H1 (cell line): Measurements from ENCODE around the gene KLHDC7B. TPM values are rescaled to one million over a fixed set of nuclear protein-coding genes. Genes with fewer than 3 reads are reported as not detected.

ENCODE experiments used
- CTCF ChIA-PET: fragments of 300-600 bp; sonication (Branson Sonifier 250); formaldehyde crosslinking; loops from one replicate; lab custom pipeline; 2021; ENCODE audit not compliant: partially characterized antibody; lab: Charles Lee
- POLR2A ChIA-PET: fragments of 300-600 bp; sonication (Branson Sonifier 250); formaldehyde crosslinking; loops from one replicate; lab custom pipeline; 2021; ENCODE audit warnings: inconsistent platforms; ENCODE audit not compliant: partially characterized antibody; lab: Charles Lee
- DNase-seq, 2 experiments: peaks; one replicate each; pipeline versions ENCODE4 v3.0.0 to v3.0.0-alpha.2; 2010 to 2022; ENCODE audit warnings: low spot score in 2 of 2, low read depth in 1 of 2, mixed read lengths in 1 of 2
- FAIRE-seq: peaks from 2 replicates; lab custom pipeline; 2011; peaks lifted over from hg19 to GRCh38; lab: Jason Lieb, UNC
- H2AFZ ChIP-seq: 2 replicates; pipeline ENCODE4 v1.8.1; 2012; ENCODE audit warnings: low read length, inconsistent platforms
- H2AK5ac ChIP-seq: 2 replicates; pipeline ENCODE4 v1.6.1; 2013; ENCODE audit warnings: low read depth, low read length
- H2BK120ac ChIP-seq: replicated peaks from 2 replicates; pipeline ENCODE3; 2013; ENCODE audit warnings: low read depth, low read length, inconsistent platforms
- H2BK12ac ChIP-seq: 2 replicates; pipeline ENCODE4 v1.6.1; 2013; ENCODE audit warnings: low read depth, low read length
- H2BK15ac ChIP-seq: 2 replicates; pipeline ENCODE4 v1.6.1; 2013; ENCODE audit warnings: low read length
- H2BK20ac ChIP-seq: 2 replicates; pipeline ENCODE4 v1.6.1; 2013; ENCODE audit warnings: low read length
- H2BK5ac ChIP-seq: 2 replicates; pipeline ENCODE4 v1.6.1; 2013; ENCODE audit warnings: low read depth, low read length
- H3K14ac ChIP-seq: 2 replicates; pipeline ENCODE4 v1.6.1; 2013; ENCODE audit warnings: inconsistent platforms; ENCODE audit not compliant: insufficient read length
- H3K18ac ChIP-seq: 2 replicates; pipeline ENCODE4 v1.6.1; 2013; ENCODE audit warnings: low read length; ENCODE audit errors: extremely low read depth
- H3K23ac ChIP-seq: 2 replicates; pipeline ENCODE4 v1.6.1; 2013; ENCODE audit warnings: inconsistent platforms; ENCODE audit not compliant: insufficient read length
- H3K23me2 ChIP-seq: 2 replicates; pipeline ENCODE4 v1.6.1; 2013; ENCODE audit warnings: low read depth, low read length
- H3K27ac ChIP-seq: 2 replicates; pipeline ENCODE4 v1.6.1; 2011; ENCODE audit warnings: low read depth, low read length, inconsistent platforms
- H3K27me3 ChIP-seq, 4 experiments: replicated peaks in 1 of 4; 1 replicate in 1 of 4; 2 replicates in 3 of 4; pipeline versions ENCODE4 v1.6.1 to v1.8.1; 2011 to 2013; ENCODE audit warnings: low read length in 3 of 4, mild to moderate bottlenecking in 3 of 4, inconsistent platforms in 2 of 4, mixed read lengths in 2 of 4, moderate library complexity in 1 of 4; ENCODE audit not compliant: control insufficient read depth in 3 of 4, insufficient read depth in 3 of 4; ENCODE audit errors: extremely low read depth in 1 of 4
- H3K36me3 ChIP-seq, 4 experiments: 2 replicates each; pipeline versions ENCODE4 v1.6.1 to v1.8.1; 2011 to 2013; ENCODE audit warnings: mild to moderate bottlenecking in 4 of 4, low read length in 3 of 4, moderate library complexity in 2 of 4, control low read depth in 1 of 4, inconsistent platforms in 1 of 4; ENCODE audit not compliant: insufficient read depth in 4 of 4, control insufficient read depth in 2 of 4
- H3K4ac ChIP-seq: replicated peaks from 2 replicates; pipeline ENCODE3; 2013; ENCODE audit warnings: low read length, low read depth, mixed read lengths, inconsistent platforms; ENCODE audit not compliant: insufficient read length
- H3K4me1 ChIP-seq, 4 experiments: replicated peaks in 1 of 4; 1 replicate in 1 of 4; 2 replicates in 3 of 4; pipeline versions ENCODE4 v1.6.1 to v1.8.1; 2011 to 2013; ENCODE audit warnings: low read length in 3 of 4, inconsistent platforms in 2 of 4, mixed read lengths in 1 of 4; ENCODE audit not compliant: insufficient read depth in 4 of 4, control insufficient read depth in 3 of 4
- H3K4me2 ChIP-seq, 2 experiments: 2 replicates each; pipeline versions ENCODE4 v1.6.1 to v1.8.1; 2011 to 2013; ENCODE audit warnings: low read depth in 2 of 2, low read length in 2 of 2, control low read depth in 1 of 2, inconsistent platforms in 1 of 2, mild to moderate bottlenecking in 1 of 2; ENCODE audit not compliant: insufficient read depth in 1 of 2
- H3K4me3 ChIP-seq, 4 experiments: fragments of 200-600, 300-600 bp in 1 of 4; sonication (generic), shearing (Covaris generic), sonication (Bioruptor Twin) in 1 of 4; 2 replicates each; pipeline versions ENCODE4 v1.5.1 to v1.8.1; 2011 to 2016; ENCODE audit warnings: low read length in 4 of 4, low read depth in 3 of 4, control low read depth in 2 of 4, inconsistent platforms in 2 of 4, mild to moderate bottlenecking in 2 of 4, mixed read lengths in 1 of 4, moderate library complexity in 1 of 4; ENCODE audit not compliant: insufficient read depth in 2 of 4; ENCODE audit errors: extremely low read depth in 1 of 4
- H3K56ac ChIP-seq: replicated peaks from 2 replicates; pipeline ENCODE3; 2013; ENCODE audit warnings: low read depth, mild to moderate bottlenecking, mixed read lengths, low read length, inconsistent platforms; ENCODE audit not compliant: insufficient read length
- H3K79me1 ChIP-seq: 2 replicates; pipeline ENCODE4 v1.6.1; 2013; ENCODE audit warnings: low read depth, low read length, control low read depth
- H3K79me2 ChIP-seq, 2 experiments: 2 replicates each; pipeline versions ENCODE4 v1.6.1 to v1.8.1; 2012 to 2013; ENCODE audit warnings: low read length in 2 of 2, mild to moderate bottlenecking in 2 of 2, inconsistent platforms in 1 of 2; ENCODE audit not compliant: insufficient read depth in 2 of 2, control insufficient read depth in 1 of 2
- H3K9ac ChIP-seq, 4 experiments: replicated peaks in 1 of 4; 1 replicate in 1 of 4; 2 replicates in 3 of 4; pipeline versions ENCODE4 v1.6.1 to v1.8.1; 2011 to 2013; ENCODE audit warnings: low read depth in 3 of 4, low read length in 3 of 4, control low read depth in 2 of 4, mild to moderate bottlenecking in 2 of 4, moderate library complexity in 2 of 4, inconsistent platforms in 1 of 4; ENCODE audit errors: extremely low read depth in 1 of 4
- H3K9me3 ChIP-seq, 2 experiments: 2 replicates each; pipeline versions ENCODE4 v1.6.1 to v1.8.1; 2012 to 2013; ENCODE audit warnings: mild to moderate bottlenecking in 2 of 2, moderate library complexity in 2 of 2, control low read depth in 1 of 2, inconsistent platforms in 1 of 2, low read depth in 1 of 2, low read length in 1 of 2, mixed read lengths in 1 of 2; ENCODE audit not compliant: insufficient read depth in 2 of 2
- H4K20me1 ChIP-seq, 2 experiments: replicated peaks in 1 of 2; 2 replicates each; pipeline versions ENCODE3 to v1.8.1; 2011 to 2013; ENCODE audit warnings: inconsistent platforms in 2 of 2, low read length in 2 of 2, mild to moderate bottlenecking in 1 of 2; ENCODE audit not compliant: insufficient read depth in 2 of 2, control insufficient read depth in 1 of 2
- H4K5ac ChIP-seq: 2 replicates; pipeline ENCODE4 v1.6.1; 2013; ENCODE audit warnings: low read length, low read depth, mixed read lengths, inconsistent platforms; ENCODE audit not compliant: insufficient read length
- H4K8ac ChIP-seq: 2 replicates; pipeline ENCODE4 v1.8.0; 2013; ENCODE audit warnings: mild to moderate bottlenecking, moderate library complexity, low read length, inconsistent platforms; ENCODE audit not compliant: insufficient read depth; ENCODE audit errors: extremely low read depth
- H4K91ac ChIP-seq: replicated peaks from 2 replicates; pipeline ENCODE3; 2013; ENCODE audit warnings: low read length, mixed read lengths, inconsistent platforms; ENCODE audit not compliant: insufficient read length
- BCL11A ChIP-seq, 2 experiments: IDR thresholded peaks; one replicate each; pipeline ENCODE4 v1.6.1; 2011; ENCODE audit warnings: low read depth in 2 of 2, low read length in 2 of 2, mild to moderate bottlenecking in 2 of 2
- CBX8 ChIP-seq: fragments of 300-800, 300-1000 bp; sonication (generic); IDR thresholded peaks from 2 replicates; pipeline ENCODE4 v1.7.1; 2016; ENCODE audit warnings: low read depth, low read length, borderline replicate concordance
- CTCF ChIP-seq, 3 experiments: IDR thresholded peaks; 1 replicate in 2 of 3; 2 replicates in 1 of 3; pipeline versions ENCODE4 v1.5.1 to v1.6.1; 2011; ENCODE audit warnings: low read length in 3 of 3, mild to moderate bottlenecking in 3 of 3, inconsistent platforms in 2 of 3, low read depth in 1 of 3, moderate library complexity in 1 of 3; ENCODE audit not compliant: insufficient read depth in 1 of 3; ENCODE audit errors: control extremely low read depth in 1 of 3
- EZH2 ChIP-seq: fragments of 200-600 bp; sonication (generic); IDR thresholded peaks from 2 replicates; pipeline ENCODE4 v1.7.1; 2012; ENCODE audit warnings: low read depth, mild to moderate bottlenecking, moderate library complexity, low read length, inconsistent platforms; ENCODE audit not compliant: severe bottlenecking
- MAX ChIP-seq: IDR thresholded peaks from 2 replicates; pipeline ENCODE4 v1.6.1; 2012; ENCODE audit warnings: inconsistent platforms
- RAD21 ChIP-seq, 2 experiments: IDR thresholded peaks in 1 of 2; conservative IDR thresholded peaks in 1 of 2; 2 replicates each; pipeline ENCODE4 v1.6.1; 2011; ENCODE audit warnings: low read depth in 2 of 2, low read length in 2 of 2, improper control_type of control experiment in 1 of 2, inconsistent platforms in 1 of 2, mild to moderate bottlenecking in 1 of 2, moderate library complexity in 1 of 2
- SIN3A ChIP-seq, 2 experiments: IDR thresholded peaks in 1 of 2; conservative IDR thresholded peaks in 1 of 2; 2 replicates each; pipeline ENCODE4 v1.6.1; 2011 to 2012; ENCODE audit warnings: low read length in 2 of 2, improper control_type of control experiment in 1 of 2, low read depth in 1 of 2, mild to moderate bottlenecking in 1 of 2
- TBP ChIP-seq: IDR thresholded peaks from 2 replicates; pipeline ENCODE4 v1.6.1; 2011; ENCODE audit warnings: low read depth, low read length, improper control_type of control experiment
- WGBS, 2 experiments: shearing (Covaris generic) in 1 of 2; methylation state at CpG; one replicate each; pipeline versions ENCODE4 v1.1.6 to v1.1.7; 2013 to 2015; ENCODE audit warnings: low lambda C conversion rate in 2 of 2, mixed read lengths in 2 of 2, inconsistent platforms in 1 of 2, low coverage in 1 of 2, missing lambda C conversion rate in 1 of 2; ENCODE audit not compliant: insufficient replicate concordance in 2 of 2, insufficient coverage in 1 of 2, insufficient read length in 1 of 2; ENCODE audit errors: extremely low coverage in 1 of 2, missing lambda C conversion rate in 1 of 2; 5-methylcytosine and 5-hydroxymethylcytosine counted together
- polyA plus RNA-seq, 7 experiments: library from polyadenylated mRNA; depleted of rRNA in 3 of 7; stranded (reverse) in 5 of 7; unstranded in 2 of 7; fragments of >200 nt in 5 of 7; fragments of 200-250 nt in 2 of 7; gene quantifications; 1 replicate in 5 of 7; 2 replicates in 1 of 7; 4 replicates in 1 of 7; pipeline versions ENCODE4 v1.2.1 to v1.2.3, GENCODE V29; 2011 to 2013; ENCODE audit warnings: missing spikeins in 2 of 7, mixed read lengths in 2 of 7
- total RNA-seq: library from RNA; stranded (reverse); fragmentation: NEBNext Ultra II Directional; extraction: Animal tissue kit (Norgen Biotek cat#: 25700); gene quantifications from 2 replicates; pipeline ENCODE4 v1.2.1, GENCODE V29; 2021

The KLHDC7B gene
- total and polyA plus RNA-seq, 2 of the 8 experiments (the other 6 are each of a cell fraction or from before 2014, with no cell fraction given) = not detected

DNA sequence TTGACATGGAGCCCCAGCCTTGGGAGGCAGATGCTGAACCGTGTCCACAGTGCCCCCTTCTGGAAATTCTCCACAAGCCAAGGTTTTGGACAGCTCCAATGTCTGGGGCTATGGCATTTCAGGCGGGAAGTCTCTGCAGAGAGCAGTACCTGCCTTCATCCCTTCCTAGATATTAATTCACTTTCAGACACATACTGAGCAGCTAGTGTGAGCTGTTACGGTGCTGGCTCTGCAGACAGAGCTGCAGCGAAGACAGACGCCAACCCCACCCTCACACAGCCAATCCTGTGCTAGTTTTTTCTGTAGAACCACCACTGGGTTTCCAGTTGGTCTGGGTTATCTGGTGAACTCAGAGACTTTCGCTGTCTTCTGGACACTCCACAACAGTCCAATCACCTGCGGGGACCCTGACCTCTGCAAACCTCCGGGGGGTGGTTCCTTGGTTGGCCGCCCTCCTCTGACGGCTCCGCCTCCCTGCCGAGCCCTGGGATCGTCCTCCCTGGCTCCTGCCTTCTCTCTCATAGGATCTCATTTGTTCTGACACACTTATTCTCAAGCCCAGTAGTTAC, 47.3 kb upstream of the KLHDC7B start:
- Histone ChIP-seq H3K14ac (no peak overlapping the region), H4K91ac (no peak overlapping the region), H3K4me1 (peaks cover 0 to 3% (median 0%) of the 10 kb centered on the region in 4 experiments; a peak in 2 of 7 replicates), H2BK120ac (no peak overlapping the region), H3K36me3 (no peaks in the 10 kb centered on the region), H3K56ac (no peak overlapping the region), H4K20me1 (no peaks in the 10 kb centered on the region), H2BK20ac (no peak overlapping the region), H3K4me2 (no peak overlapping the region), H3K9ac (no peak overlapping the region), H4K5ac (no peak overlapping the region), H3K79me2 (no peaks in the 10 kb centered on the region), H3K18ac (no peak overlapping the region), H3K27ac (no peak overlapping the region), H3K4ac (no peak overlapping the region), H2AFZ (no peak overlapping the region), H3K27me3 (no peaks in the 10 kb centered on the region), H3K23ac (no peak overlapping the region), H2AK5ac (no peak overlapping the region), H3K9me3 (no peaks in the 10 kb centered on the region), H3K79me1 (no peaks in the 10 kb centered on the region), H2BK12ac (no peak overlapping the region), H3K23me2 (no peaks in the 10 kb centered on the region), H3K4me3 (no peak overlapping the region; a peak in 1 of 8 replicates), H4K8ac (no peak overlapping the region; the same call in 1 of the 2 replicates), H2BK5ac (no peak overlapping the region), H2BK15ac (no peak overlapping the region; the same call in 1 of the 2 replicates)
- ChIA-PET CTCF (interaction anchor here (0.8 to 4.5 kb wide), 30 partner anchors 9 to 248 kb away, joined by 3 to 54 read pairs (median 4); partner anchors contain the start of genes ADM2, LMF2, MIOX and NCAPH2), POLR2A (interaction anchor here (0.6 to 3.8 kb wide), 5 partner anchors 8 to 75 kb away, joined by 3 to 20 read pairs (median 5); partner anchors contain the start of genes ADM2 and MIOX)
- 53% methylated on average over 13 of the region's 13 CpGs; no CpG with 5 or more reads in 1 of the 2 experiments for WGBS, 2 experiments
- FAIRE-seq = peak; percentile 95
- peak; percentile 56 to 87 for DNase-seq
- no peak for TF ChIP-seq CBX8
- 0 out of 2 replicates have a peak, but pooled peaks have one; percentile 8 for TF ChIP-seq MAX
- no peak for TF ChIP-seq BCL11A (IDR thresholded peaks at IDR 0.05; ENCODE audit: low read depth in 2 of 2, low read length in 2 of 2)
- no peak for TF ChIP-seq EZH2
- TF ChIP-seq CTCF (IDR thresholded peaks at IDR 0.05; ENCODE audit: control extremely low read depth in 1 of 3, insufficient read depth in 1 of 3, low read depth in 1 of 3, low read length in 3 of 3) = peak; percentile 73 to 93 (median 88)
- peak in 1 of 2 experiments; percentile 61; a peak in 1 of 4 replicates for TF ChIP-seq SIN3A (conservative IDR thresholded peaks at IDR 0.05 in 1 of 2, IDR thresholded peaks at IDR 0.05 in 1 of 2; ENCODE audit: low read depth in 1 of 2, low read length in 2 of 2)
- TF ChIP-seq RAD21 (IDR thresholded peaks at IDR 0.05 in 1 of 2, conservative IDR thresholded peaks at IDR 0.05 in 1 of 2; ENCODE audit: low read depth in 2 of 2, low read length in 2 of 2) = peak; percentile 84 to 86
- no peak for TF ChIP-seq TBP
